NCI-H2227 (cell line): Measurements from ENCODE around the gene LSS.
"Not testable (repeated sequence)": the region's sequence is repeated elsewhere in the genome, so short reads cannot be mapped to it uniquely, and the experiment has no call there.

ENCODE experiments used
- DNase-seq: peaks from one replicate; lab custom pipeline; 2025; ENCODE audit not compliant: unreplicated experiment; lab: John Stamatoyannopoulos, UW

Gene LSS

GRCh38 chr21:46246345-46246744 lies 17.8 kb upstream of the LSS start:
- DNase-seq, result no peak

- DNase-seq, result no peak
These were observed 16.8 kb upstream of the LSS start for GRCh38 chr21:46245213-46245915.

- no peak for DNase-seq
These were observed 16.0 kb upstream of the LSS start for GRCh38 chr21:46244602-46245001.

GRCh38 chr21:46243960-46244361 lies 15.4 kb upstream of the LSS start:
- DNase-seq, result no peak

GRCh38 chr21:46243325-46243724 lies 14.8 kb upstream of the LSS start:
- DNase-seq, result no peak

- DNase-seq, result not testable (repeated sequence)
These were observed 13.0 kb upstream of the LSS start for GRCh38 chr21:46241577-46241976.

GRCh38 chr21:46239817-46240325 lies 11.3 kb upstream of the LSS start:
- no peak for DNase-seq

GRCh38 chr21:46237474-46237873 lies 8.9 kb upstream of the LSS start:
- DNase-seq, result no peak

GRCh38 chr21:46234436-46234950 lies 5.9 kb upstream of the LSS start:
- no peak for DNase-seq

GRCh38 chr21:46229923-46230260 lies 1.3 kb upstream of the LSS start:
- no peak for DNase-seq

- DNase-seq, result peak; percentile 92
These were observed 754 bp upstream of the LSS start for GRCh38 chr21:46229133-46229922.

- no peak for DNase-seq
These were observed 696 bp downstream of the LSS start for GRCh38 chr21:46227811-46228344.

GRCh38 chr21:46226920-46227599 lies 1.5 kb downstream of the LSS start:
- peak; percentile 13 for DNase-seq

GRCh38 chr21:46226146-46226545 lies 2.4 kb downstream of the LSS start:
- DNase-seq, result no peak

- not testable (repeated sequence) for DNase-seq
These were observed 4.9 kb downstream of the LSS start for GRCh38 chr21:46223661-46224060.

- no peak for DNase-seq
These were observed 5.4 kb downstream of the LSS start for GRCh38 chr21:46223217-46223616.

GRCh38 chr21:46222436-46223116 lies 6.0 kb downstream of the LSS start:
- no peak for DNase-seq

GRCh38 chr21:46221664-46222435 lies 6.7 kb downstream of the LSS start:
- DNase-seq, result no peak

- DNase-seq, result no peak
These were observed 7.7 kb downstream of the LSS start for GRCh38 chr21:46220847-46221246.

- no peak for DNase-seq
These were observed 8.2 kb downstream of the LSS start for GRCh38 chr21:46220275-46220810.
